Measurements from ENCODE around the gene CEMP1.

The CEMP1 gene

GRCh38 chr16:2485811-2486507 lies 45.2 kb downstream of the CEMP1 start:
- no peak overlapping the region for H3K27ac ChIP-seq (replicated peaks; ENCODE audit: low read length)
- H3K4me3 ChIP-seq (ENCODE audit: low read length in 2 of 2): no peak overlapping the region
- no peaks in the 10 kb centered on the region for H3K9me3 ChIP-seq (replicated peaks in 1 of 2; ENCODE audit: control insufficient read depth in 2 of 2, insufficient read depth in 1 of 2, low read depth in 1 of 2, low read length in 2 of 2)
- H2AFZ ChIP-seq (ENCODE audit: low read length): no peak overlapping the region
- peak overlapping the region; percentile 10 for H2BK12ac ChIP-seq (ENCODE audit: low read length)
- peak overlapping the region; percentile 80 for H3K23ac ChIP-seq (ENCODE audit: low read depth, low read length, poor library complexity)
- no CpG with 5 or more reads among the region's 33 CpGs for WGBS, 2 donors (ENCODE audit: extremely low coverage in 2 of 2, insufficient read length in 2 of 2, insufficient replicate concordance in 1 of 2)
- no peak overlapping the region for H2AK5ac ChIP-seq (ENCODE audit: low read depth, low read length)
- H3K4ac ChIP-seq (ENCODE audit: low read length): no peak overlapping the region
- peak overlapping the region; percentile 53 for H2BK5ac ChIP-seq (ENCODE audit: low read length)
- no peak overlapping the region for H3K4me2 ChIP-seq (ENCODE audit: insufficient read depth, low read length, poor library complexity, severe bottlenecking)
- H3K9ac ChIP-seq (ENCODE audit: low read depth, low read length, poor library complexity): peak overlapping the region; percentile 77
- no peaks in the 10 kb centered on the region for H3K27me3 ChIP-seq (ENCODE audit: control insufficient read depth in 3 of 3, insufficient read depth in 3 of 3, low read depth in 1 of 3, low read length in 3 of 3)
- no peak overlapping the region for H2BK120ac ChIP-seq (ENCODE audit: low read depth, low read length)
- no peak overlapping the region for H4K91ac ChIP-seq (ENCODE audit: low read depth, low read length, poor library complexity)
- no peak overlapping the region for H4K8ac ChIP-seq (ENCODE audit: low read depth, low read length)
- H3K4me1 ChIP-seq (ENCODE audit: control insufficient read depth in 2 of 2, insufficient read depth in 1 of 2, low read depth in 1 of 2, low read length in 2 of 2): peaks cover 0 to 2% of the 10 kb centered on the region in 2 donors
- H3K18ac ChIP-seq (ENCODE audit: low read length): no peak overlapping the region
- H3K36me3 ChIP-seq (replicated peaks in 1 of 2; ENCODE audit: control insufficient read depth in 2 of 2, insufficient read depth in 2 of 2, low read length in 2 of 2): peaks cover 0 to 4% of the 10 kb centered on the region in 2 donors
- peak overlapping the region; percentile 56 for H3K14ac ChIP-seq (ENCODE audit: low read length)
- H2BK15ac ChIP-seq (ENCODE audit: low read length): no peak overlapping the region
- H3K79me1 ChIP-seq (ENCODE audit: low read depth, low read length): peaks cover 19% of the 10 kb centered on the region
- DNase-seq (ENCODE audit: low spot score): no peak

DNA sequence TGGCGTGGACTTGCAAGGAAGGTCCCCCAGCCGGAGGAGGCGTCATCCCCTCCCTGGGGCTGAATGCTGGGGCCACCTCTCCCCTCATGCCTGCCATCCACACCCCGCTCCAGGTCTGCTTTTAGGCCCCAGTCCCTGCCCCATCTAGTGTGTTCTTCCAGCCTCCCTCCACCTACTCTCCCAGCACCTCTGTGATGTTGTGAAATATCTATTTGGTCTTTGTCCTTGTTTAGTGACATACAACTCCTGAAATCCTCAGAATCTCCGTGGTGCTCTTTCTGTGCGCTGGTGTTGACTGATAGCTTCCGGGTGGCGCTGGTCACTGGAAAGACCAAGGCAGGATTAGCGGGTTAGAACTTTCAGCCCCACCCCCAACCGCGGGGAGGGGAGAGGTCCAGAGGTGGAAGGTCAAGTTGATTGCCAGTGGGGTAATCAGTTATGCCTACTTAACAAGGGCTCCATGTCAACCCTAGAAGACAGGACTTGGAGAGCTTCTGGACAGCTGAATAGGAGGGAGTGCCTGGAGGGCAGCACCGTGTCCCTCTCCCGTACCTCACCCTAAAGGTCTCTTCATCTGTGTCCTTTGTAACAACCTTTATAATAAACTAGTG lies 46.2 kb downstream of the CEMP1 start:
- Histone ChIP-seq H3K27ac (replicated peaks; ENCODE audit: low read length) (no peak overlapping the region), H2AFZ (ENCODE audit: low read length) (no peak overlapping the region), H2BK120ac (ENCODE audit: low read depth, low read length) (no peak overlapping the region), H4K8ac (ENCODE audit: low read depth, low read length) (no peak overlapping the region), H3K23ac (ENCODE audit: low read depth, low read length, poor library complexity) (no peak overlapping the region), H2AK5ac (ENCODE audit: low read depth, low read length) (no peak overlapping the region), H3K9me3 (replicated peaks in 1 of 2; ENCODE audit: control insufficient read depth in 2 of 2, insufficient read depth in 1 of 2, low read depth in 1 of 2, low read length in 2 of 2) (no peaks in the 10 kb centered on the region), H3K79me1 (ENCODE audit: low read depth, low read length) (peaks cover 19% of the 10 kb centered on the region), H2BK15ac (ENCODE audit: low read length) (no peak overlapping the region), H3K4me2 (ENCODE audit: insufficient read depth, low read length, poor library complexity, severe bottlenecking) (no peak overlapping the region), H4K91ac (ENCODE audit: low read depth, low read length, poor library complexity) (no peak overlapping the region), H3K18ac (ENCODE audit: low read length) (no peak overlapping the region), H3K36me3 (replicated peaks in 1 of 2; ENCODE audit: control insufficient read depth in 2 of 2, insufficient read depth in 2 of 2, low read length in 2 of 2) (peaks cover 0 to 2% of the 10 kb centered on the region in 2 donors), H3K4me3 (ENCODE audit: low read length in 2 of 2) (no peak overlapping the region), H3K27me3 (ENCODE audit: control insufficient read depth in 3 of 3, insufficient read depth in 3 of 3, low read depth in 1 of 3, low read length in 3 of 3) (no peaks in the 10 kb centered on the region), H3K4me1 (ENCODE audit: control insufficient read depth in 2 of 2, insufficient read depth in 1 of 2, low read depth in 1 of 2, low read length in 2 of 2) (peaks cover 0 to 2% of the 10 kb centered on the region in 2 donors), H3K14ac (ENCODE audit: low read length) (no peak overlapping the region), H2BK12ac (ENCODE audit: low read length) (no peak overlapping the region), H2BK5ac (ENCODE audit: low read length) (no peak overlapping the region), H3K4ac (ENCODE audit: low read length) (no peak overlapping the region), H3K9ac (ENCODE audit: low read depth, low read length, poor library complexity) (peak overlapping the region; percentile 44)
- no CpG with 5 or more reads among the region's 13 CpGs for WGBS, 2 donors (ENCODE audit: extremely low coverage in 2 of 2, insufficient read length in 2 of 2, insufficient replicate concordance in 1 of 2)
- no peak for DNase-seq (ENCODE audit: low spot score)

DNA sequence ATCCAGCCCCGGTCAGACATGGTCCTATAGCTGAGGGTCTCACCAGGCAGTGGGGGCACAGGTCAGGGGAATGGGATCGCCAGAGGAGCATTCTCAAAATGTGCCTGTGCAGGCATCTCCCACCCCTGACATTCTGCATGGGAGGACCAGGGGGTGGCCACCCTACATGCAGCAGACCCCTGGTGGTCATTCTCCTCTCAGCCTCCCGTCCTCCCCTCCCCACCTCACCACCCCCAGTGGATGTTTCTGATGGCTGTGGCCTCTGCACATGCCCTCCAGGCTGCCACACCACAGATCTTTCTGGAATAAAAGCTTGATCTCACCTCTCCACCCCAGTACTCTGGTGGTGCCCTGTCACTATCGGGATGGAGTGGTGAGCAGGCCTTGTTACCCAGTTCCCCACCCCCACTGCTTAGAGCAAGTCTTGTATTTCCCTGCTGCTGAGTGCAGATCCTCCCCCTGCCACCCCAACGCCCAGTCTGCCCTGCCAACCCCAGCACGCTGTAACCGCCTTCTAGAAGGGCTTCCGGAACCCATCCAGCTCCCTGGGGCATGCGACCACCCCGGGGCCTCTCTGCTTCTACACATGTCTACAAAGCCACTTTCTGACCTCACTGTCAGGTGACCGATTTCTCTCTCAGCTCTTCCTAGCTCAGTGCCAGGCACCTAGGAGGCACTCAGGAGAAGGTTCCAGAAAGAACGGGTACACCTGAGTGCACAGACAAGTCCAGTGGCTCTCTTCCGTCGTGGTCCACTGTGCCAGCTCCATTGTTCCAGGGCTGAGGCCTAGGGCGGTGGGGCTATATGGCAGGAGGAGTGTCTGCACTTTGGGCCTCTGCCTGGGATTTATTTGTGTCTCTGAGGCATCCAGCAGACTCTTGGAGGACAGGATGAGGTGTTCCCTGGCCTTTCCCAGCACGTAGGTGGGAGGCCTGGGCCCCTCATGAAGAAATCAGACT lies 47.0 kb downstream of the CEMP1 start:
- no CpG with 5 or more reads among the region's 16 CpGs for WGBS, 2 donors (ENCODE audit: extremely low coverage in 2 of 2, insufficient read length in 2 of 2, insufficient replicate concordance in 1 of 2)
- H2BK120ac ChIP-seq (ENCODE audit: low read depth, low read length): no peak overlapping the region

More for the DNA sequence above, 47.0 kb downstream of the CEMP1 start:
- Histone ChIP-seq H3K4ac (ENCODE audit: low read length) (peak overlapping the region; percentile 31), H2BK5ac (ENCODE audit: low read length) (peak overlapping the region; percentile 21), H4K8ac (ENCODE audit: low read depth, low read length) (no peak overlapping the region), H2AFZ (ENCODE audit: low read length) (no peak overlapping the region), H3K9me3 (replicated peaks in 1 of 2; ENCODE audit: control insufficient read depth in 2 of 2, insufficient read depth in 1 of 2, low read depth in 1 of 2, low read length in 2 of 2) (no peaks in the 10 kb centered on the region), H3K36me3 (replicated peaks in 1 of 2; ENCODE audit: control insufficient read depth in 2 of 2, insufficient read depth in 2 of 2, low read length in 2 of 2) (no peaks in the 10 kb centered on the region), H3K4me1 (ENCODE audit: control insufficient read depth in 2 of 2, insufficient read depth in 1 of 2, low read depth in 1 of 2, low read length in 2 of 2) (peaks cover 0 to 2% of the 10 kb centered on the region in 2 donors), H3K27ac (replicated peaks; ENCODE audit: low read length) (no peak overlapping the region), H2AK5ac (ENCODE audit: low read depth, low read length) (no peak overlapping the region), H3K23ac (ENCODE audit: low read depth, low read length, poor library complexity) (no peak overlapping the region), H3K4me2 (ENCODE audit: insufficient read depth, low read length, poor library complexity, severe bottlenecking) (no peak overlapping the region), H3K27me3 (ENCODE audit: control insufficient read depth in 3 of 3, insufficient read depth in 3 of 3, low read depth in 1 of 3, low read length in 3 of 3) (no peaks in the 10 kb centered on the region), H3K9ac (ENCODE audit: low read depth, low read length, poor library complexity) (peak overlapping the region; percentile 44), H4K91ac (ENCODE audit: low read depth, low read length, poor library complexity) (no peak overlapping the region), H3K18ac (ENCODE audit: low read length) (no peak overlapping the region), H2BK15ac (ENCODE audit: low read length) (no peak overlapping the region), H3K14ac (ENCODE audit: low read length) (peak overlapping the region; percentile 82), H3K79me1 (ENCODE audit: low read depth, low read length) (peaks cover 16% of the 10 kb centered on the region), H2BK12ac (ENCODE audit: low read length) (peak overlapping the region; percentile 41), H3K4me3 (ENCODE audit: low read length in 2 of 2) (no peak overlapping the region)
- no peak for DNase-seq (ENCODE audit: low spot score)

Measured in neuronal stem cell (in vitro differentiated cells).